Activated T-cell treated with anti-CD3 and anti-CD28 coated beads, Interleukin-2, amount 50 U/mL, for 4 hours (primary cell): Measurements from ENCODE around the gene SYT15. TPM values are rescaled to one million over a fixed set of nuclear protein-coding genes. Genes with fewer than 3 reads are reported as not detected.
A peak's percentile ranks its signal among the peaks of the same experiment; 100 is the strongest.
"Not testable (repeated sequence)": the region's sequence is repeated elsewhere in the genome, so short reads cannot be mapped to it uniquely, and the experiment has no call there.

ENCODE experiments used
- ATAC-seq, 2 donors: fragments of 200-7000 bp; cut with Tn5 transposase; one replicate each; pipeline ENCODE4 v1.10.0; 2021
- DNase-seq: peaks from one replicate; pipeline ENCODE4 v3.0.0-alpha.2; 2020
- H3K27me3 Mint-ChIP-seq: one replicate; pipeline ENCODE4 v1.8.0; 2021; ENCODE audit warnings: low read depth, mixed read lengths
- H3K36me3 Mint-ChIP-seq: one replicate; pipeline ENCODE4 v1.8.0; 2022; ENCODE audit warnings: mixed read lengths; ENCODE audit not compliant: insufficient read depth
- H3K4me1 Mint-ChIP-seq: one replicate; pipeline ENCODE4 v1.8.0; 2021; ENCODE audit warnings: low read depth, mixed read lengths
- H3K4me3 Mint-ChIP-seq: one replicate; pipeline ENCODE4 v1.8.0; 2021; ENCODE audit warnings: mild to moderate bottlenecking, moderate library complexity, mixed read lengths
- H3K9me3 Mint-ChIP-seq: one replicate; pipeline ENCODE4 v1.8.0; 2021; ENCODE audit warnings: mixed read lengths
- total RNA-seq, 3 donors: library from RNA; stranded (reverse); gene quantifications; one replicate each; pipeline ENCODE4 v1.2.1, GENCODE V29; 2021

SYT15 gene
- total RNA-seq, 3 donors from 2014 or later, result 0.46 to 0.66 (median 0.53) TPM

DNA sequence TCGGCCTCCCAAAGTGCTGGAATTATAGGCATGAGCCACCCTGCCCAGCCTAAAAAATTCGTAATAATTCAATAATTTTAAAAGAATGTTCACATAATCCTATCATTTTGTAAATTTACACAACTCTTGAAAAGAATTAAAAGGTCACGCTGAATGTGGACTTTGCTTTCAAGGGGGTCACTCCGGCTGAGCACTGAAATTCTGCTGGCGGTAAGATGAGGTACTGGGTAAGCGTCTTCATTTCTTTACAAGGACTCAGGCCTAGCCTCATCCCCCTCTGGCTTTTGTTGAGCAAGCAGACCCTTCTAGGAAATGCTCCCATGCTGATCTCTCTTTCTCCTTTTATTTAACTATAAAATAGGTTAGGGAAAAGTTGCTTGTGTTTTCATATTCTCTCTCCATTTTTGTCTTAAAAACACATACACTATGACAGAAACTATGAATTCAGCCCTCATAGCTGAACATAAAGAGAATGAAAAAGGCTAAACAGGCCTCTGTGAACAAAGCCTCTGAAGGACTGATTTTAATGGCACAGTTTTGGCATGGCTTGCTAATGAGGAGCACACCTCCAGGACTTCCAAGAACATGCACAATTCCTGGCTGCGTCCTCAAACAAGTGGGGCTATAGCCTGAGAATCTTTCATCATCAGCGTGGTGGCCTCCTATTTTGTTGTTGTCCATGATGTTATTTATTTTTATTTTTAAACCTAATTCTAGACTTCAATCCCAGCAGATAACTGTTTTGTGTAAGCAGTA lies 45.1 kb downstream of the SYT15 start:
- H3K4me3 Mint-ChIP-seq, DNase-seq, H3K9me3 Mint-ChIP-seq, H3K36me3 Mint-ChIP-seq, ATAC-seq, H3K4me1 Mint-ChIP-seq, H3K27me3 Mint-ChIP-seq: not testable (repeated sequence)

DNA sequence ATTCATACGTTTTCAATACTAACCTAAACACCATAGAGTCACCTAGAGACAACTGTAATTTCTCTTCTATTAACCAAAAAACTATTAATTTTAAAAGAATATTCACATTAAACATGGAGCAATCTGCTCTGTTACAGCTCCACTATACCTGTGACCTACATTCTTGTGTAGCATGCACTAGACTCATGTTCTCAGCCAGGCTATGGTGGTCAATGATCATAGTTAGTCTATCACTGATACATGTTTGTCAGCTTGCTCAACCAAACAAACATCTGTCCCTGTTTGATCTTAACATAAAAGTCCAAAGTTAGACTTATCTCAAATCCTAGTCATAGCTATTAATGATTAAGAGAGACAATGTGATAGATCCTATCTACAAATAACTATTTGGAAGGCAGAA lies 50.9 kb downstream of the SYT15 start:
- ATAC-seq, H3K36me3 Mint-ChIP-seq, H3K27me3 Mint-ChIP-seq, H3K4me3 Mint-ChIP-seq, H3K4me1 Mint-ChIP-seq, DNase-seq, H3K9me3 Mint-ChIP-seq: not testable (repeated sequence)

DNA sequence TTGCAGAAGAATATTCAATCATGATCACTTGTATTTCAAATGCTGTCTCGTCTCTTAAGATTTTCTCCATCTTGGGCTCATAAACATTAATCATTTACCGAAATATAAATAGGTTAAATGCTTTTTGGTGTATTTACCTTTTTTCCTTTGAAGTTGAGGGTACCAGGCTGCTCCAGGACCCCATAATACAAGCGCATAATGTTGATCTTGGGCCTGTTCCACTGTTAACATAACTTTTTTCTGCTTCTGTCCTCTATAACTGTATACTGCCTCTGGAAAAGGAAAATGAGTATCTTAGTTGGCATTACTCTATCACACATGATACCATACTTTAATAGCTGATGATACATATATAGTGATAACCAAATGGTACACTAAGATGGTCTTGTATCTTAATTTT lies 51.9 kb downstream of the SYT15 start:
- H3K4me1 Mint-ChIP-seq, H3K9me3 Mint-ChIP-seq, H3K27me3 Mint-ChIP-seq, H3K36me3 Mint-ChIP-seq, ATAC-seq, DNase-seq, H3K4me3 Mint-ChIP-seq: not testable (repeated sequence)

DNA sequence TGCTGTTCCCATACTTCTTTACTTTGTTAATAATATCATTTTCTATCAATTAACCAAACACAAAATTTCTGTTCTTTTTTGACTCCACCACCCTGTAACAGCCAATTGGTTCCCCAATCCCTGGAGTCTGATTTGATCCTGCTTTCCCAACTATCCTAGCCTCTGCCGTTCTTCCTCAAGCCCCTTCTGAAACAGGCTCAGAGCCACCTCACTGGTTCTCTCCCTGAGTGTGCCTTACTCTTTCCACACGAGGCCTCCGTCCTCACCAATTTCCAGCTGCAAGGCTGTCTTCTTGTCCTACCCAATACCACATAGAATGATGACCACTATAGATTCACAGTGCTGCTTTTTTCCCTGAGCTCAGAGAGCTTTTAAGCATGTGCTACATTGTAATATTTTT lies 52.8 kb downstream of the SYT15 start:
- not testable (repeated sequence) for H3K27me3 Mint-ChIP-seq, H3K4me1 Mint-ChIP-seq, H3K4me3 Mint-ChIP-seq, H3K36me3 Mint-ChIP-seq, DNase-seq, H3K9me3 Mint-ChIP-seq, ATAC-seq

DNA sequence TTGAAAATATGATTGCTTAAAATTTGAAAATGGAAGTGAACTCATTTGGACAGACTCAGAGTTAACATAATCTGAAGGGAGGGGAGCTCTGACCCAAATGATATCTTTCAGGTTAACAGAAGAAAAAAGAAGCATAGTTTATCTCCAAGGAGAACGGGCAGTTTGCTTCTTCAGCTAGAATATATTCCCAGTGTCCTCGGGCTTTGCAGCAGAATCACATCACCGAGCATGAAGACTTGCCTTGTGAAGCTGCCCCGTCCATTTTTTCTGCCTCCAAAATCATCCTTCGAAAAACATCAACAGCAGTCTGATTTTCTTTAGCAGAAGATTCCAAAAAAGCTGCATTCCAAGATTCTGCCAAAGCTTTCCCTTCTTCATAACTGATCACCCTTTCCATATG lies 55.8 kb downstream of the SYT15 start:
- ATAC-seq, H3K36me3 Mint-ChIP-seq, H3K9me3 Mint-ChIP-seq, DNase-seq, H3K27me3 Mint-ChIP-seq, H3K4me1 Mint-ChIP-seq: not testable (repeated sequence)
- peak overlapping the region; percentile 56 for H3K4me3 Mint-ChIP-seq

DNA sequence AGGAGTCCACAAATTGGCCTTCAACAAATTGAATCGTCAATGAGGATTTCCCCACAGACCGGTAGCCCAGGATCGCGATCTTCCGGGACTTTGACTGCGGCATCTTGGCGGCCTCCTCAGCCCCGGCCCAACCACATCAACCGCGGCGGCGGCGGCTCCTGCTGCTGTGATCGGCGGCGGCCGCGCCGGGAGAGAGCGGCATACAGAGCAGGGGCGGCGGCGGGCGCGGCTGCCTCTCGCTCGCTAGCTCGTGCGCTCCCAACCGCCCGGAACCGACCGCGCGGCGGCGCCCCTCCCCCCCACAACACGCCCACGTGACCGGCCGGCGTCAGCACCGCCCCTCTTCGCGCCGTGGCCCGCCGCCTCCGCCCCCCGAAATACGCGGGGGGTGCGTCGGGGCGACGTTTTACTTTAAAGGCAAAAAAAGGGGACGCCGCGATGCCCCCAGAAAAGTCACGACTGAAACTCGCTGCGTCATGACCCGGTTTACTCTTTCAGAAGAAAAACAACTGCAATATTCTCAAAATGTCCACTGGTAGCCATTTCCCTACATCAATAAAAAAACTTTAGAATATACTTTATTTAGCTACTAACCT lies 56.5 kb downstream of the SYT15 start:
- H3K9me3 Mint-ChIP-seq, H3K27me3 Mint-ChIP-seq, DNase-seq, H3K4me1 Mint-ChIP-seq, H3K36me3 Mint-ChIP-seq: not testable (repeated sequence)
- peak overlapping the region; percentile 59 for H3K4me3 Mint-ChIP-seq
- peak; percentile 92 for ATAC-seq

DNA sequence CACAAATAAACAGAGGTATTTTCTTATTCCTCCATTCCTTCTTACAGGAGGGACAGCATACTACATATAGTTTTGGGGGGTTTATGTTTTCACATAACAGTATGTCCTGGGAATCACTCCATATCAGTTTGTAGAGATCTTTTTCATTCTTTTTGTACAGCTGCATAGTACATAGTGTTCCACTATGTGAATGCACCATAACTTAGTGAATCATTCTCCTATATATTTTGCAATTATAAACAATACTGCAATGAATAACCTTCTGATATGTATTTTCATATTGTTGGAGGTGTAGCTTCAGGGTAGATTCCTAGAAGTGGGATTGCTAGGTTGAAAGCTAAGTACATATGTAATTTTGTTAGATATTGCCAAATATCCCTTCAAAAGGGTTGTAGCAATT lies 61.1 kb downstream of the SYT15 start:
- not testable (repeated sequence) for H3K4me1 Mint-ChIP-seq, H3K27me3 Mint-ChIP-seq, H3K4me3 Mint-ChIP-seq, H3K9me3 Mint-ChIP-seq, DNase-seq, ATAC-seq, H3K36me3 Mint-ChIP-seq

Other genes with a start within 250 kb of the SYT15 start
- gene ANXA8L1, start 203.4 kb upstream of the SYT15 start, total RNA-seq, result not detected
- not detected for gene NPY4R, start 113.2 kb upstream of the SYT15 start, total RNA-seq
- gene GPRIN2, start 22.5 kb upstream of the SYT15 start, total RNA-seq, result not detected